ENCODE results near the gene ANKRD40CL. TPM values are rescaled to one million over a fixed set of nuclear protein-coding genes. Genes with fewer than 3 reads are reported as not detected.

Gene ANKRD40CL
- total RNA-seq, 1 experiment from 2014 or later, result not detected

DNA sequence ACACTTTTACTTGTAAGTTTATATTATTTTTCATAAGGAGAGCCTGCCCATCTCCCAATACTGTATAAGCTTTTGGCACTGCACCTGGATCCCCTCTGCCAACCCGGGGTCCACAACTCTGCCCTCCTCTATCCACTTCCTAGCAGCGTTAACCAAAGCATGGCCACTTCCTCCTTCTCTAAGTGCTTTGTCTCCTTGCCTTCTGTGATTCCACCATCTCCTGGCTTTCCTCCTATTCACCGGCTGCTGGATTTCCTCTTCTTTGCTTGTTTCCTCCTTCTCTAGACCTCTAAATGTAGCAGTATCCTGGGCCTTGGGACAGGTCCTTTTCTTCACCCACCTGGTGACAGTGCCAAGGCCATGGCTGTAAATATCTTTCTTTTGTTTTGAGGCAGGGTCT is 48.1 kb upstream of the ANKRD40CL start (continued):
- no peak for TF ChIP-seq ETV6 (CRISPR knock-in tag; IDR thresholded peaks at IDR 0.05)
- TF ChIP-seq NR2C2 (CRISPR knock-in tag; IDR thresholded peaks at IDR 0.05), result no peak
- no peak for TF ChIP-seq GABPB1 (CRISPR knock-in tag; IDR thresholded peaks at IDR 0.05)
- TF ChIP-seq, protein P1, sequence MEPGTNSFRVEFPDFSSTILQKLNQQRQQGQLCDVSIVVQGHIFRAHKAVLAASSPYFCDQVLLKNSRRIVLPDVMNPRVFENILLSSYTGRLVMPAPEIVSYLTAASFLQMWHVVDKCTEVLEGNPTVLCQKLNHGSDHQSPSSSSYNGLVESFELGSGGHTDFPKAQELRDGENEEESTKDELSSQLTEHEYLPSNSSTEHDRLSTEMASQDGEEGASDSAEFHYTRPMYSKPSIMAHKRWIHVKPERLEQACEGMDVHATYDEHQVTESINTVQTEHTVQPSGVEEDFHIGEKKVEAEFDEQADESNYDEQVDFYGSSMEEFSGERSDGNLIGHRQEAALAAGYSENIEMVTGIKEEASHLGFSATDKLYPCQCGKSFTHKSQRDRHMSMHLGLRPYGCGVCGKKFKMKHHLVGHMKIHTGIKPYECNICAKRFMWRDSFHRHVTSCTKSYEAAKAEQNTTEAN (CRISPR knock-in tag; IDR thresholded peaks at IDR 0.05), result no peak
- TF ChIP-seq ZBTB21 (CRISPR knock-in tag; IDR thresholded peaks at IDR 0.05; ENCODE audit: borderline replicate concordance), result no peak
- TF ChIP-seq ATF1 (CRISPR knock-in tag; IDR thresholded peaks at IDR 0.05), result no peak
- TF ChIP-seq CDX4 (CRISPR knock-in tag; IDR thresholded peaks at IDR 0.05; ENCODE audit: borderline replicate concordance), result no peak
- TF ChIP-seq, protein P2, sequence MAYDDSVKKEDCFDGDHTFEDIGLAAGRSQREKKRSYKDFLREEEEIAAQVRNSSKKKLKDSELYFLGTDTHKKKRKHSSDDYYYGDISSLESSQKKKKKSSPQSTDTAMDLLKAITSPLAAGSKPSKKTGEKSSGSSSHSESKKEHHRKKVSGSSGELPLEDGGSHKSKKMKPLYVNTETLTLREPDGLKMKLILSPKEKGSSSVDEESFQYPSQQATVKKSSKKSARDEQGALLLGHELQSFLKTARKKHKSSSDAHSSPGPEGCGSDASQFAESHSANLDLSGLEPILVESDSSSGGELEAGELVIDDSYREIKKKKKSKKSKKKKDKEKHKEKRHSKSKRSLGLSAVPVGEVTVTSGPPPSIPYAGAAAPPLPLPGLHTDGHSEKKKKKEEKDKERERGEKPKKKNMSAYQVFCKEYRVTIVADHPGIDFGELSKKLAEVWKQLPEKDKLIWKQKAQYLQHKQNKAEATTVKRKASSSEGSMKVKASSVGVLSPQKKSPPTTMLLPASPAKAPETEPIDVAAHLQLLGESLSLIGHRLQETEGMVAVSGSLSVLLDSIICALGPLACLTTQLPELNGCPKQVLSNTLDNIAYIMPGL (CRISPR knock-in tag; IDR thresholded peaks at IDR 0.05), result no peak
- TF ChIP-seq NR1H2 (CRISPR knock-in tag; IDR thresholded peaks at IDR 0.05), result no peak
- no peak for TF ChIP-seq MAX (CRISPR knock-in tag; IDR thresholded peaks at IDR 0.05)
- TF ChIP-seq FOXJ3 (CRISPR knock-in tag; IDR thresholded peaks at IDR 0.05; ENCODE audit: borderline replicate concordance), result no peak

DNA sequence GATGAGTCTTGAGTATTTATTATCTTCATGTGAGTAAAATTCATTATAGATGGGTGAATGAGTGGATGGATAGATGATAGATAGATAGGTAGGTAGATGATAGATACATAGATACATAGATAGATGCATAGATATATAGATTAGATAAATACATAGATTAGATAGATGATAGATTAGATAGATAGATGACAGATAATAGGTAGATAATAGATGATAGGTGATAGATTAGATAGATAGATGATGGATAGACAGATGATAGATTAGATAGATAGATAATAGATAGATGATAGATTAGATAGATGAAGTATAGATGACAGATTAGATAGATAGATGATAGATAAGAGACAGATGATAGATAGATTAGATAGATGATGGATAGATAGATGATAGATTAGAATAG is 46.3 kb upstream of the ANKRD40CL start:
- POLR2A ChIA-PET, result no interaction called here
- no peak for DNase-seq (ENCODE audit: low spot score)
- H3K27me3 Mint-ChIP-seq (ENCODE audit: low read depth), result no peaks in the 10 kb centered on the region
- H3K4me1 Mint-ChIP-seq, result peaks cover 10% of the 10 kb centered on the region
- no peak for ATAC-seq
- H3K36me3 Mint-ChIP-seq, result no peaks in the 10 kb centered on the region
- H3K27ac Mint-ChIP-seq, result no peak overlapping the region
- CTCF ChIA-PET, result no interaction called here
- no peak overlapping the region for H3K4me3 Mint-ChIP-seq
- no peaks in the 10 kb centered on the region for H3K9me3 Mint-ChIP-seq
- TF ChIP-seq CBFB (CRISPR knock-in tag; IDR thresholded peaks at IDR 0.05; ENCODE audit: low read depth) (no peak), GTF2I (CRISPR knock-in tag; conservative IDR thresholded peaks at IDR 0.05) (no peak), MYBL2 (CRISPR knock-in tag; IDR thresholded peaks at IDR 0.05) (no peak), ZNF423 (CRISPR knock-in tag; IDR thresholded peaks at IDR 0.05) (no peak), OVOL2 (CRISPR knock-in tag; IDR thresholded peaks at IDR 0.05; ENCODE audit: borderline replicate concordance) (no peak), IRF2 (CRISPR knock-in tag; IDR thresholded peaks at IDR 0.05; ENCODE audit: borderline replicate concordance, low read depth) (no peak), IRF1 (CRISPR knock-in tag; IDR thresholded peaks at IDR 0.05) (no peak), SMAD4 (CRISPR knock-in tag; IDR thresholded peaks at IDR 0.05) (no peak), CREM (CRISPR knock-in tag; IDR thresholded peaks at IDR 0.05) (no peak), USF2 (CRISPR knock-in tag; IDR thresholded peaks at IDR 0.05) (no peak)
- TF ChIP-seq, protein P3, sequence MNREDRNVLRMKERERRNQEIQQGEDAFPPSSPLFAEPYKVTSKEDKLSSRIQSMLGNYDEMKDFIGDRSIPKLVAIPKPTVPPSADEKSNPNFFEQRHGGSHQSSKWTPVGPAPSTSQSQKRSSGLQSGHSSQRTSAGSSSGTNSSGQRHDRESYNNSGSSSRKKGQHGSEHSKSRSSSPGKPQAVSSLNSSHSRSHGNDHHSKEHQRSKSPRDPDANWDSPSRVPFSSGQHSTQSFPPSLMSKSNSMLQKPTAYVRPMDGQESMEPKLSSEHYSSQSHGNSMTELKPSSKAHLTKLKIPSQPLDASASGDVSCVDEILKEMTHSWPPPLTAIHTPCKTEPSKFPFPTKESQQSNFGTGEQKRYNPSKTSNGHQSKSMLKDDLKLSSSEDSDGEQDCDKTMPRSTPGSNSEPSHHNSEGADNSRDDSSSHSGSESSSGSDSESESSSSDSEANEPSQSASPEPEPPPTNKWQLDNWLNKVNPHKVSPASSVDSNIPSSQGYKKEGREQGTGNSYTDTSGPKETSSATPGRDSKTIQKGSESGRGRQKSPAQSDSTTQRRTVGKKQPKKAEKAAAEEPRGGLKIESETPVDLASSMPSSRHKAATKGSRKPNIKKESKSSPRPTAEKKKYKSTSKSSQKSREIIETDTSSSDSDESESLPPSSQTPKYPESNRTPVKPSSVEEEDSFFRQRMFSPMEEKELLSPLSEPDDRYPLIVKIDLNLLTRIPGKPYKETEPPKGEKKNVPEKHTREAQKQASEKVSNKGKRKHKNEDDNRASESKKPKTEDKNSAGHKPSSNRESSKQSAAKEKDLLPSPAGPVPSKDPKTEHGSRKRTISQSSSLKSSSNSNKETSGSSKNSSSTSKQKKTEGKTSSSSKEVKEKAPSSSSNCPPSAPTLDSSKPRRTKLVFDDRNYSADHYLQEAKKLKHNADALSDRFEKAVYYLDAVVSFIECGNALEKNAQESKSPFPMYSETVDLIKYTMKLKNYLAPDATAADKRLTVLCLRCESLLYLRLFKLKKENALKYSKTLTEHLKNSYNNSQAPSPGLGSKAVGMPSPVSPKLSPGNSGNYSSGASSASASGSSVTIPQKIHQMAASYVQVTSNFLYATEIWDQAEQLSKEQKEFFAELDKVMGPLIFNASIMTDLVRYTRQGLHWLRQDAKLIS (CRISPR knock-in tag; IDR thresholded peaks at IDR 0.05; ENCODE audit: borderline replicate concordance), result no peak
- TF ChIP-seq, protein P4, sequence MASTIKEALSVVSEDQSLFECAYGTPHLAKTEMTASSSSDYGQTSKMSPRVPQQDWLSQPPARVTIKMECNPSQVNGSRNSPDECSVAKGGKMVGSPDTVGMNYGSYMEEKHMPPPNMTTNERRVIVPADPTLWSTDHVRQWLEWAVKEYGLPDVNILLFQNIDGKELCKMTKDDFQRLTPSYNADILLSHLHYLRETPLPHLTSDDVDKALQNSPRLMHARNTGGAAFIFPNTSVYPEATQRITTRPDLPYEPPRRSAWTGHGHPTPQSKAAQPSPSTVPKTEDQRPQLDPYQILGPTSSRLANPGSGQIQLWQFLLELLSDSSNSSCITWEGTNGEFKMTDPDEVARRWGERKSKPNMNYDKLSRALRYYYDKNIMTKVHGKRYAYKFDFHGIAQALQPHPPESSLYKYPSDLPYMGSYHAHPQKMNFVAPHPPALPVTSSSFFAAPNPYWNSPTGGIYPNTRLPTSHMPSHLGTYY (CRISPR knock-in tag; IDR thresholded peaks at IDR 0.05), result no peak
